ENCODE measurements around the gene PRTN3. TPM values are rescaled to one million over a fixed set of nuclear protein-coding genes. Genes with fewer than 3 reads are reported as not detected.

The PRTN3 gene
- total RNA-seq, 4 donors from 2014 or later = not detected

- DNase-seq = no peak
- Histone ChIP-seq H3K4me1 (peaks cover 0 to 22% (median 13%) of the 10 kb centered on the region in 3 donors), H3K4me3 (no peak overlapping the region), H3K9me3 (no peaks in the 10 kb centered on the region), H3K27me3 (peaks cover 0 to 80% (median 11%) of the 10 kb centered on the region in 4 donors), H3K27ac (no peak overlapping the region), H3K36me3 (no peaks in the 10 kb centered on the region)
- TF ChIP-seq, protein P1, sequence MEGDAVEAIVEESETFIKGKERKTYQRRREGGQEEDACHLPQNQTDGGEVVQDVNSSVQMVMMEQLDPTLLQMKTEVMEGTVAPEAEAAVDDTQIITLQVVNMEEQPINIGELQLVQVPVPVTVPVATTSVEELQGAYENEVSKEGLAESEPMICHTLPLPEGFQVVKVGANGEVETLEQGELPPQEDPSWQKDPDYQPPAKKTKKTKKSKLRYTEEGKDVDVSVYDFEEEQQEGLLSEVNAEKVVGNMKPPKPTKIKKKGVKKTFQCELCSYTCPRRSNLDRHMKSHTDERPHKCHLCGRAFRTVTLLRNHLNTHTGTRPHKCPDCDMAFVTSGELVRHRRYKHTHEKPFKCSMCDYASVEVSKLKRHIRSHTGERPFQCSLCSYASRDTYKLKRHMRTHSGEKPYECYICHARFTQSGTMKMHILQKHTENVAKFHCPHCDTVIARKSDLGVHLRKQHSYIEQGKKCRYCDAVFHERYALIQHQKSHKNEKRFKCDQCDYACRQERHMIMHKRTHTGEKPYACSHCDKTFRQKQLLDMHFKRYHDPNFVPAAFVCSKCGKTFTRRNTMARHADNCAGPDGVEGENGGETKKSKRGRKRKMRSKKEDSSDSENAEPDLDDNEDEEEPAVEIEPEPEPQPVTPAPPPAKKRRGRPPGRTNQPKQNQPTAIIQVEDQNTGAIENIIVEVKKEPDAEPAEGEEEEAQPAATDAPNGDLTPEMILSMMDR (IDR thresholded peaks at IDR 0.05) = no peak
- no peak for TF ChIP-seq POLR2A (IDR thresholded peaks at IDR 0.05)
- intact Hi-C loops (cut with DNase I) = no loop called here
- 68 to 71% methylated on average over 15 to 17 of the region's 19 CpGs for WGBS, 2 donors
These were observed 14.7 kb upstream of the PRTN3 start for GRCh38 chr19:825897-826644.

DNA sequence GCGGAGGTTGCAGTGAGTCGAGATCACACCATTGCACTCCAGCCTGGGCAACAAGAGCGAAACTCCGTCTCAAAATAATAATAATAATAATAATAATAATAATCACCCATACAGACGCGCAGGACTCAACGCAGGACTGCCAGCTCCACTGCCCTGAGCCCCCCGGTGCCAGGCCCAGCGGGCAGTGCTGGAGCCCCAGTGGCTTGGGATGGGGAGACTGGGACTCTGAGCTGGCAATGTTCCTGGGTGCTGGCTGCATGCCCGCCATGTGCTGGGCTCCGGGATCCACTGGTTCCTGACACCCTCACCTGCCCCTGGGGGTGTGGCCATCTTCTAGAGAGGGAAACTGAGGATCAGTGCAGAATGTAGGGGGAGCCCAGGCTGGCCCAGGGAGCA is 13.5 kb upstream of the PRTN3 start:
- Histone ChIP-seq H3K9me3 (no peaks in the 10 kb centered on the region), H3K27me3 (peaks cover 0 to 80% (median 5%) of the 10 kb centered on the region in 4 donors), H3K27ac (no peak overlapping the region), H3K36me3 (no peaks in the 10 kb centered on the region), H3K4me1 (peaks cover 0 to 10% (median 1%) of the 10 kb centered on the region in 3 donors), H3K4me3 (no peak overlapping the region)
- DNase-seq = no peak
- TF ChIP-seq, protein P1 (IDR thresholded peaks at IDR 0.05) = no peak
- TF ChIP-seq POLR2A (IDR thresholded peaks at IDR 0.05) = no peak
- intact Hi-C loops (cut with DNase I) = no loop called here
- 85 to 86% methylated on average over 10 of the region's 11 CpGs for WGBS, 2 donors

DNA sequence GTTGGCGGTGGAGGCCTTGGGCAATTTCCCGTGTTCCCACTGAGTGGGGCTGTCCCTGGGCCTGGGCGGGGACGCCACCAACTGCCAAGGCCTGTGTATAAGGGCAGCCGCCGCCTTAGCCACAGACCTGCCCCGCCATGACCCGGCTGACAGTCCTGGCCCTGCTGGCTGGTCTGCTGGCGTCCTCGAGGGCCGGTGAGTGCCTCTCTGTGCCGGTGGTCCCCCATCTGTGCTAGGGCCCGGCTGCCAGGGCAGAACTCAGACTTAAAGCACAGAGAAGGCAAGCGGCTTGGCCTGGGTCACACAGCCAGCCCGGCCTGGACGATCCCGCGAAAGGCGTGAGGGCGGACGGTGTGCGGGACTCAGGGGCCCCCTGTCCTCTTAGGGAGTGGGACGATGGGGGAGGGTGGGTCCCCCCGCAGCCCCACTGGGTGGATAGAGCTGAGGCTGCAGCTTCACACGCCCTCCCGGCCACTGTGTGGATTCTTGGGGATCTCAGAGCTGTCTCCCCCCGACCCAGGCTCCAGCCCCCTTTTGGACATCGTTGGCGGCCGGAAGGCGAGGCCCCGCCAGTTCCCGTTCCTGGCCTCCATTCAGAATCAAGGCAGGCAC is 13.0 kb upstream of the PRTN3 start, which contains the start of gene AZU1:
AZU1 (plus strand) TSS at position 128 of the 612 bp plus-strand sequence; CDS start at position 138, 10 bp downstream.
- Histone ChIP-seq H3K9me3 (no peaks in the 10 kb centered on the region), H3K4me1 (peaks cover 0 to 6% (median 0%) of the 10 kb centered on the region in 3 donors), H3K27ac (no peak within 1 kb of the TSS), H3K4me3 (no peak within 1 kb of the TSS), H3K27me3 (peaks cover 0 to 78% (median 3%) of the 10 kb centered on the region in 4 donors), H3K36me3 (no peaks in the 10 kb centered on the region)
- intact Hi-C loops (cut with DNase I) = no loop called here
- DNase-seq = no peak
- 20 to 43% methylated on average over 1 to 3 of the region's 33 CpGs for WGBS, 2 donors
- TF ChIP-seq, protein P1 (IDR thresholded peaks at IDR 0.05) = no peak
- TF ChIP-seq POLR2A (IDR thresholded peaks at IDR 0.05) = no peak

DNA sequence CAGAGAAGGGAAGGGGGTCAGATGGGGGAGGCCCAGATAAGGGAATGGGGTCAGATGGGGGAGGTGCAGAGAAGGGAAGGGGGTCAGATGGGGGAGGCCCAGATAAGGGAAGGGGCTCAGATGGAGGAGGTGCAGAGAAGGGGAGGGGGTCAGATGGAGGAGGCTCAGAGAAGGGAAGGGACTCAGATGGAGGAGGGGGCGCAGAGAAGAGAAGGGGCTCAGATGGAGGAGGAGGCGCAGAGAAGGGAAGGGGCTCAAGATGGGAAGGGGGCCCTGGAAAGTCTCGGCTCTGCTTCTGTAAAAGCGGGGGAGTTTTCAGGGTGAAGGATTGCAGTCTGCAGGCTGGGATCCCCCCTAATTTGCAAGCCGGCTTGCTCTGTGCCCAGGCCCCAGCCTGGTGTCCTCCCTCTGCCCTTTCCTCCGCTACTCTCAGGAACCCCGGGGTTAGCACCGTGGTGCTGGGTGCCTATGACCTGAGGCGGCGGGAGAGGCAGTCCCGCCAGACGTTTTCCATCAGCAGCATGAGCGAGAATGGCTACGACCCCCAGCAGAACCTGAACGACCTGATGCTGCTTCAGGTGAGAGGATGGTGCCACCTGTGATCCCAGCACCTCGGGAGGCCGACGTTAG is 11.6 kb upstream of the PRTN3 start:
- H3K36me3 ChIP-seq = no peaks in the 10 kb centered on the region
- peaks cover 0 to 6% (median 0%) of the 10 kb centered on the region in 3 donors for H3K4me1 ChIP-seq
- H3K9me3 ChIP-seq = no peaks in the 10 kb centered on the region
- intact Hi-C loops (cut with DNase I) = no loop called here
- DNase-seq = no peak
- no peak overlapping the region for H3K27ac ChIP-seq
- H3K4me3 ChIP-seq = no peak overlapping the region
- 45 to 62% methylated on average over 10 of the region's 18 CpGs for WGBS, 2 donors
- H3K27me3 ChIP-seq = peaks cover 0 to 74% (median 0%) of the 10 kb centered on the region in 4 donors
- TF ChIP-seq, protein P1 (IDR thresholded peaks at IDR 0.05) = no peak
- TF ChIP-seq POLR2A (IDR thresholded peaks at IDR 0.05) = no peak
